GM12864 (cell line): ENCODE measurements around the gene FHL2.

Source experiments
- DNase-seq: peaks from one replicate; pipeline ENCODE4 v3.0.0-alpha.2; 2011; ENCODE audit warnings: low read depth
- H3K4me3 ChIP-seq: 2 replicates; pipeline ENCODE4 v1.5.1; 2011; ENCODE audit warnings: mild to moderate bottlenecking, low read depth, low read length, control low read depth
- CTCF ChIP-seq: IDR thresholded peaks from 2 replicates; pipeline ENCODE4 v1.5.1; 2011; ENCODE audit warnings: low read depth, mild to moderate bottlenecking, moderate library complexity, low read length, control low read depth, inconsistent platforms; ENCODE audit errors: missing control alignments

Gene FHL2

GRCh38 chr2:105380432-105381100 is 18.3 kb downstream of the FHL2 start:
- TF ChIP-seq CTCF: no peak
- H3K4me3 ChIP-seq: no peak overlapping the region
- DNase-seq: no peak

- H3K4me3 ChIP-seq: no peak overlapping the region
- no peak for DNase-seq
- no peak for TF ChIP-seq CTCF
These were observed 19.1 kb downstream of the FHL2 start for GRCh38 chr2:105379741-105380186.

- no peak for DNase-seq
- TF ChIP-seq CTCF: no peak
- H3K4me3 ChIP-seq: no peak overlapping the region
These were observed 19.9 kb downstream of the FHL2 start for GRCh38 chr2:105378921-105379383.

- H3K4me3 ChIP-seq: no peak overlapping the region
- no peak for TF ChIP-seq CTCF
- no peak for DNase-seq
These were observed 20.5 kb downstream of the FHL2 start for GRCh38 chr2:105378276-105378840.

DNA sequence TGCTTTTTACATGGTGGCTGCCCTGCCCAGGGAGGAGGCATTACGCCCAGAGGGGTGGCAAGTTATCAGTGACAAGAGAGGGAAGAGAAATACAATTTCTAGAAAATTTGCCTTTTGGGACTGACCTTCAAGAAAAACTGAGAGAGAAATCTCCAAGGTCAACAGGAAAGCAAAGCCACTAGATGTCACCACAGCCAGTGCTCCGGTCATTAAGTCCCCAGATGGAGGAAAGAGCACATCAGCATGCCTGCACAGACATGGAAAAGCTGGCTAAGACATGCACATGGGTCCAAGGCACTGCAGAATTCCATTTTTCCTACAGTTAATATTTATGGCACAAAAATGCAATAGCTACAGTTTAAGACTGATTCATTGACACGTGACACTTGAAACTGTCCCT is 21.0 kb downstream of the FHL2 start:
- TF ChIP-seq CTCF: no peak
- H3K4me3 ChIP-seq: no peak overlapping the region
- no peak for DNase-seq

- no peak overlapping the region for H3K4me3 ChIP-seq
- no peak for DNase-seq
- no peak for TF ChIP-seq CTCF
These were observed 22.0 kb downstream of the FHL2 start for GRCh38 chr2:105376789-105377240.

- DNase-seq: no peak
- no peak for TF ChIP-seq CTCF
- H3K4me3 ChIP-seq: no peak overlapping the region
These were observed 22.8 kb downstream of the FHL2 start for GRCh38 chr2:105376010-105376409.
